Astrocyte of the spinal cord (primary cell): ENCODE results near the gene RELL1.
"Not testable (repeated sequence)": the region's sequence is repeated elsewhere in the genome, so short reads cannot be mapped to it uniquely, and the experiment has no call there.

Experiments
- DNase-seq: peaks from one replicate; pipeline ENCODE4 v3.0.0; 2011; ENCODE audit warnings: low read depth, low spot score
- H3K4me3 ChIP-seq: 2 replicates; pipeline ENCODE4 v1.5.1; 2011; ENCODE audit warnings: low read depth, mild to moderate bottlenecking, low read length, moderate library complexity
- in situ Hi-C: cut with HindIII; loops from 2 replicates; pipeline ENCODE4 v1.10.0; 2017; ENCODE audit warnings: low sequenced_read_pairs
- TF ChIP-seq, protein P1 (sequence below): IDR thresholded peaks from 2 replicates; pipeline ENCODE4 v1.5.1; 2012; ENCODE audit warnings: low read depth, mild to moderate bottlenecking, low read length, inconsistent platforms

The RELL1 gene

DNA sequence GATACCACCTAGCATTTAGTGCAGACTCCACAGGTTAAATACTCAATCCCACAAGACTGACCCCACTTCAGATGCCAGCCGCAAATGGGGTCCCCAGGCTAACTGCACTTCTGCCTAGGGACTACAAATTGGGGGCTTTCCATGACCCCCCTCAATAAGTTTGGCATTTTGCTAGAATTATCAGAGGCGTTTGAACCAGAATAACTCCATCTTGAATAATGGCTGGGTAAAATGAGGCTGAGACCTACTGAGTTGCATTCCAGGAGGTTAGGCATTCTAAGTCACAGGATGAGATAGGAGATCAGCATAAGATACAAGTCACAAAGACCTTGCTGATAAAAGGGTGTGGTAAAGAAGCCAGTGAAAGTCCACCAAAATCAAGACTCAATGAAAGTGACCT, 15.1 kb downstream of the RELL1 start:
- in situ Hi-C loops = no loop called here
- TF ChIP-seq, protein P1, sequence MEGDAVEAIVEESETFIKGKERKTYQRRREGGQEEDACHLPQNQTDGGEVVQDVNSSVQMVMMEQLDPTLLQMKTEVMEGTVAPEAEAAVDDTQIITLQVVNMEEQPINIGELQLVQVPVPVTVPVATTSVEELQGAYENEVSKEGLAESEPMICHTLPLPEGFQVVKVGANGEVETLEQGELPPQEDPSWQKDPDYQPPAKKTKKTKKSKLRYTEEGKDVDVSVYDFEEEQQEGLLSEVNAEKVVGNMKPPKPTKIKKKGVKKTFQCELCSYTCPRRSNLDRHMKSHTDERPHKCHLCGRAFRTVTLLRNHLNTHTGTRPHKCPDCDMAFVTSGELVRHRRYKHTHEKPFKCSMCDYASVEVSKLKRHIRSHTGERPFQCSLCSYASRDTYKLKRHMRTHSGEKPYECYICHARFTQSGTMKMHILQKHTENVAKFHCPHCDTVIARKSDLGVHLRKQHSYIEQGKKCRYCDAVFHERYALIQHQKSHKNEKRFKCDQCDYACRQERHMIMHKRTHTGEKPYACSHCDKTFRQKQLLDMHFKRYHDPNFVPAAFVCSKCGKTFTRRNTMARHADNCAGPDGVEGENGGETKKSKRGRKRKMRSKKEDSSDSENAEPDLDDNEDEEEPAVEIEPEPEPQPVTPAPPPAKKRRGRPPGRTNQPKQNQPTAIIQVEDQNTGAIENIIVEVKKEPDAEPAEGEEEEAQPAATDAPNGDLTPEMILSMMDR = no peak
- no peak overlapping the region for H3K4me3 ChIP-seq
- DNase-seq = no peak

DNA sequence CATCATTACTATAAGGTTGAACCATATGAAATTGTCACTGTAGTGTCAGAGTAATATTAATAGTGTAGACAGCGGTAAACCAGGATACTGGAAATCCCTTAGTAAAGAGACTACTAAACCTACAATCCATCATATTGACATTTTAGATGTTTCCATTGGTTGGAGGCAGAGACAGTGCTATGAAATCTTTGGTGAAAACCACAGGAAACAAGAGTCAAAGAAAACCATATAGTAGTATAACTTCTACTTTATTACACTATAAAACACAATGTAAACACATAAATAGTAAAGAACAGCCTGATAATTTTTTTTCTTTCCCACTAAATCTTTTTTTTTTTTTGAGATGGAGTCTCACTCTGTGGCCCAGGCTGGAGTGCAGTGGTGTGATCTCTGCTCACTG, 15.9 kb downstream of the RELL1 start:
- in situ Hi-C loops = no loop called here
- no peak overlapping the region for H3K4me3 ChIP-seq
- DNase-seq = no peak
- TF ChIP-seq, protein P1 = no peak

DNA sequence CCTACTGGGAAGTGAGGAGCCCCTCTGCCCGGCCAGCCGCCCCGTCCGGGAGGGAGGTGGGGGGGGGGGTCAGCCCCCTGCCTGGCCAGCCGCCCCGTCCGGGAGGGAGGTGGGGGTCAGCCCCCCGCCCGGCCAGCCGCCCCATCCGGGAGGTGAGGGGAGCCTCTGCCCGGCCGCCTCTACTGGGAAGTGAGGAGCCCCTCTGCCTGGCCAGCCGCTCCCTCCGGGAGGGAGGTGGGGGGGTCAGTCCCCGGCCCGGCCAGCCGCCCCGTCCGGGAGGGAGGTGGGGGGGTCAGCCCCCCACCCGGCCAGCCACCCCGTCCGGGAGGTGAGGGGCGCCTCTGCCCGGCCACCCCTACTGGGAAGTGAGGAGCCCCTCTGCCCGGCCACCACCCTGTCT, 17.1 kb downstream of the RELL1 start:
- H3K4me3 ChIP-seq, in situ Hi-C loops, DNase-seq: not testable (repeated sequence)

DNA sequence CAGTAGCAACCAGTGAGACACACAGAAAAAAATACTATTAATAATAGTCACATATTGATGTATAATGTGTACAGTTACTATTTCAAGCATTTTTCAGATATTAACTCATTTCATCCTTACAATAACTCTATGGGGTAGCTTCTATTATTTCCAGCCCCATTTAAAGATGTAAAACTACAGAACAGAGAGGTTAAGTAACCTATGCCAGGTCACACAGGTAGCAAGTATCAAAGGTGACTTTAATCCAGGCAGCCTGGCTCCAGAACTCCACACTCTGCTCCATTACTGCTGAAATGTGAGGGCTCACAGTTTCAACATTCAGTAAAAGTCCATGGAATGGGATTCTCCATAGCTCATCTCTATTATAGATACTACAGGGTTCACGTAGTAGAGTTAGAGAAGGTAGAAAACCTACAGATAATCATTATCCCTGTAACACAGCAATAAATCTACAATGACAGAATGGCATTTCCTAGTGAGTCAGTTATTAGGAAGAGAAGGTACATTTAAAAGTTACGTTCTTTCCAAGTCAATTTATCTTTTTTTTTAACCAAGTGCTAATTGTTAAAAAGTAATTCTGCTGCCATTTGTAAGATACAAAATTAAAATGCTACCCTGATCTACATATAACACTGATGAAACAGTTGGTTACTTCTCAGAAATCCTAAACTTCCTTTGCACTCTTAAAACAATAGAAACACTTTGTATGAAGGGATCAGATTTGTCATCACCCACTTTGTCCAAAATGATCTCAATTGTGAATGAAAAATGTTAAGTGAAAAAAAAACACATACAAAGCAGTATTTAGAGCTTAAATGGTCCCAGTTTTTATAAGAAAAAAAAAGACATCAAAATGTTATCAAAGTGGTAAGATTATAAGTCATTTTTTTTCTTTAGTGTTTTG, 18.7 kb downstream of the RELL1 start:
- in situ Hi-C loops = no loop called here
- H3K4me3 ChIP-seq = no peak overlapping the region
- no peak for DNase-seq

DNA sequence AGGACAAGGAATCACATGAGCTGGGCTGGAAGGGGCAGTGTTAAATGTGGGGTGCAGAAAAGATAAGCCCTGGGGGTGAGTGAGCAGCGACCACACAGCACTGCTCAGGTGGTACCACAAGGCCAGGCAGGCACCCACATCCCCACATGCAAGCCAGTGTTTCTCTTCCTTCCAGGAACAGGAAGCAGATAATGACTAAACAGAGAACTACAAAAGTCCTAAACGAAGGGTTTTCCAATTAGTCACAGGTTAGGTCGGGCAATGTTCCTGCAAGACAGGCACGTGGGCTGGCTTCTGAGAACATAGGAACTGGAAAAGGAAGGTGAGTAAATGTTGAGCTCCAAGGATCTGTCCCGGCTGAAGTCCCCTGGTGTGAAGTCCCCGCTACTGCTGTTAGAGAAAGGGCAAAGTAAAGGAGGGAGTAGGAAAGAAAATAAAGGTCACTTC, 19.5 kb downstream of the RELL1 start:
- in situ Hi-C loops = no loop called here
- no peak overlapping the region for H3K4me3 ChIP-seq
- peak; percentile 86 for DNase-seq
- TF ChIP-seq, protein P1 = peak; percentile 14

More for the DNA sequence above, 18.7 kb downstream of the RELL1 start:
- TF ChIP-seq, protein P1 = no peak

DNA sequence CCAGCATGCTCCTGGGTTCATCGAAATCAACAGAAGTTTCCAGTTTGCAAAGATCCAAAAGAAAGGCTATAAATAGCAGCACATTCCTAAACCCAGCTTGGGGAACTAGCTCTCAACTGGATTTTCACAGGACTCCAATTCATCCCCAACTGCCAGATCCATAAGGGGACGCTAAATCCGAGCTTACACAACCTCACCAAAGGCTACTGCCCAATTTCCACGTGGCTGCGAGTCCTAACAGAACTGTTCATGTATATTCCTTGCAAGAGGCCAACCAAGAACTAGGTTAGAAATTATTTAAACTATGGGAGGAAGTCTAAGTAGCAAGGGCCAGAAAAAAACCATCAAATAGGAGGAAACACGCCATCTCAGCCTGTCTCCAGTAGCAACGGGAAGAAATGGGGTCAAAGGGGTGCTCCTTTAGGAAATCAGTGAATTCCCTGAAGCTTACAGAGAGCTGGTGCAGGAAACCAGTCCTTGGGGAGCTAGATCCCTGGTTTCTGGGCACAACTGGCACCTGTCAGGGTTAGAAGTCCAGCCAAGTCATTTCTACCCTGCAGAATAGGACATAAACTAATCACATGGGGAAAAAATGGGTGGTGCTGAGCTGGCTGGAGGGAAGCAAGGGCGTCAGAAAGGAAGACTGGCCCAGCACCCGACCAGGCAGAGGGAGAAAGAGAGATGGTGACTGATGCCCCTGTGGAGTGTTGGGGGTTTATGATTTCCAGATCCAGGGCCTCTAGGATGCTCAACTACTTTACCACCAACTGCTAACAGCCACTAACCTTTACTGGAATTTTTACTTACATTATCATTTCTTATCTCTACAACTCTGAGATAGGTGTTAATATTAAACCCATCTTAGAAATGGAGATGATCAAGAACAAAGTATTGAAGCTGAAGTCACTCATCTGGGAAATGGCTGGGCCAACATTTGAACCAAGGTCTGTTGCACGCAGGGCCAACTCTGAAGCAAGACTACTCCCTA, 20.5 kb downstream of the RELL1 start:
- no peak overlapping the region for H3K4me3 ChIP-seq
- TF ChIP-seq, protein P1 = no peak
- in situ Hi-C loops = no loop called here
- no peak for DNase-seq
